T-helper 2 cell (primary cell): ENCODE results near the gene PCSK6.
"Not testable (repeated sequence)": the region's sequence is repeated elsewhere in the genome, so short reads cannot be mapped to it uniquely, and the experiment has no call there.

Experiments
- DNase-seq, 5 experiments: peaks; one replicate each; pipeline versions ENCODE4 v3.0.0 to v3.0.0-alpha.2; 2012 to 2022

PCSK6 gene

GRCh38 chr15:101374326-101374725 is 115.2 kb downstream of the PCSK6 start:
- DNase-seq, result no peak

- no peak for DNase-seq
These were observed 115.9 kb downstream of the PCSK6 start for GRCh38 chr15:101373577-101373976.

DNA sequence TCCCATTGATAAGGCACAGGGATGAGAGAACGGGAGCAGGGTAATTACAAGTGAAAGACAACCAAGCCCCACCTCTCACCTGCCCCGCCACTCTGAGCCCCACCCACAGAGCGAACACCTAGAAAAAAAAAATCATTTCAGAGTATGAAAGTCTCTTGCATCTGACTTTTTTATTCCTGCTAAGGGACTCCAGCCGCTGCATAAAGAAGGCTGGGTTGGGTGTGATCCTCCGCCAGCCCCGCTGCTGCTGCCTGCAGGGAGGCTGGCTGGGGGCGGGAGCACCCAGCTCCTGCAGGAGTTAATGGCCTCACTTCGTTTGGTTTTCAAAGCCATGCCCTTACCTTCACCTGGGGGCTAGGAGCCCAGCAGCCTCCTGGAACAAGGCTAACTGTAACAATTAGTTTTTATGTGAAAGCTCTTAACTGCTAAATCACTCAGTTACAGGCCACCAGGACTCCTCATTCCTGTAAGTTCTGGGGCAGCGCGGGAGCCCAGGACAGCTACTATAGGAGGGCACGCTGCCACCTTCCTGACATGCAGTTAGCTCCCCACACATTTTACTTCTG is 116.5 kb downstream of the PCSK6 start:
- DNase-seq, result no peak

DNA sequence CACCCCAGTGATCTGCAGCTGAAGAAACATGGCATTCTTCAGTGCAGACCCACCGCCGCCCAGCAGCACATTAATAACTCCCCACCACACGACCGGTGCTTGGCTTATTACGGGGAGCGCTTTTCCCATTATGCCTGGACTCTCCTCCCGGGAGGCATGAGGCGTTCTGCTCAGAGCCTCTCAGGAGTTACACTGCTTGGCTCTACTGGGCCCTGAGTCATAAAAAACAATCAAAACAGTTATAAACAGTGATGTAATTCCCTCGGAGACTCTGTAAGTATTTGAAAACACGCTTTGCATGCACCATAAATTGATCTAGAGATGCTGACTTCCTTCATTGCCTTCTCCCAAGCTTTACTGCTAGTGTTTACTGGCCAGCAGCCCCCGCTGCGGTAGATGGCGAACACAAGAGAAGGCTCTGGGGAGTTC is 117.3 kb downstream of the PCSK6 start:
- no peak for DNase-seq

DNA sequence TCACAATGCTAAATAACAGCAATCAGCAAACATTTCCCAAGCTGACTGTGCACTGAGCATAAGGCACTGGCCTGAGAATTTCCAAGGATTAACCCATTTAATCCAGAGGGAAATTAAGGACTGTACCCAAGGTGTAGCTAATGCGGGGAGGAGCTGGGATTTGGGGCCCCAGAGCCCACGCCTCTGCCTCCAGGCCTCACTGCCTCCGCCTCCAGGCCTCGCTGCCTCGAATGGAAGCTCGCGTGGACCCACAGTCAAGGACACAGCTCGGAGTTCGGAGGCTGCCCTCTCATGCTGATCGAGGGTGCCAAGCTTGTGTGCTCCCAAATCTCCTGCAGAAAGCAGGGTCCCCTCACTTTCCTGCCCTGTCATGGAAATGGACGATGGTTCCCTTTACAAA is 118.0 kb downstream of the PCSK6 start:
- DNase-seq, result no peak

DNA sequence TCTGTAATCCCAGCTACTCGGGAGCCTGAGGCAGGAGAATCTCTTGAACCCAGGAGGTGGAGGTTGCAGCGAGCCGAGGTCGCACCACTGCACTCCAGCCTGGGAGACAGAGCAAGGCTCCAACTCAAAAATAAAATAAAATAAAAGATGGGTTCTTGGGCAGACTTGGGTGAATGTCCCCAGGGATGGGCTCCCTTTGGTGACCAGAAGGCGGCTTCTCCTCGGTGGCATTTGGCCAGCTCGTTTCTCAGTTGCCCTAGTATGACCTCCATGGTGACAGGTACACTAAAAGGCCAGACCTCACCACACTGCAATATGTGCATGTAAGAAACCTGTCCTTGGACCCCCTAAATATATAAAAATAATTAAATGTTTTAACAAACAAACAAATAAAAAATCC is 118.4 kb downstream of the PCSK6 start:
- no peak for DNase-seq

- DNase-seq, result no peak
These were observed 119.0 kb downstream of the PCSK6 start for GRCh38 chr15:101370330-101371024.

- DNase-seq, result no peak
These were observed 119.8 kb downstream of the PCSK6 start for GRCh38 chr15:101369676-101370075.

DNA sequence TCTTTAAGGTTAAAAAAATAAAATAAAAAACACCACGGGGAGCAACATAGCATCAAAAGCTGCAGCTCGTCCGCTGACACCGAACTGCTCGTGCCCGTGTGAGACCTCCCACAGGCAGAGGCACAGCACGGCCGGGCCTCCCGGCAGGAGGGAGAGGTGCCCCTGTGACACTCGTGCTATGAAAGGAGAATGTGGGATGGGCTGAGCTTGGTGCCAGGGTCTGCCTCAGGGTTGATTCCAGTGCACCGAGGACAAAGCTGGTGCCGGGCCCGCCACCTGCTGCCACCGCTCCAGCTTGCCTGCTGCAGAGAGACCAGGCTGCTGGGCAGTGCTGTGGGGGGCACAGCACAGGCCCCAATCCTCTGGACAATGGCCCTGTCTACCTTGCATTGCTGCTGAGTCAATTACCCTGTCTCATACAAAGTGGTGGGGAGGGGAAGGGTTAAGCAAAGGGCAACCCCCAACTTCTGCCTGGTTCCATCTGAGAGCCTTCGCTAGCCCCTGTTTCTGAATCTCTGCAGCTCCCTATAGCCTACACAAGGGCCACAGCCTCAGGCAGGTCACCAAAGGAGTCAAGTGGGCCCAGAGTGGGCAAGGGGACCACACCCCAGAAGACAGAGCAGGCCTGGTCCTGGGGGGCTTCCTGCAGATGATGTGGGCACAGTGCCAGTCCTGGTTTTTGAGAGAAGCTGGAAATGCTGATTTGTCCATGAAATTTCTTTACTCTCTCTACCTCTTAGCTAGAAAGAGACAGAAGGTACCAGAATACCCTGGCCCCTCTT is 120.5 kb downstream of the PCSK6 start:
- DNase-seq, result no peak

- DNase-seq, result no peak
These were observed 121.3 kb downstream of the PCSK6 start for GRCh38 chr15:101368086-101368780.

GRCh38 chr15:101366853-101367252 is 122.7 kb downstream of the PCSK6 start:
- no peak for DNase-seq

DNA sequence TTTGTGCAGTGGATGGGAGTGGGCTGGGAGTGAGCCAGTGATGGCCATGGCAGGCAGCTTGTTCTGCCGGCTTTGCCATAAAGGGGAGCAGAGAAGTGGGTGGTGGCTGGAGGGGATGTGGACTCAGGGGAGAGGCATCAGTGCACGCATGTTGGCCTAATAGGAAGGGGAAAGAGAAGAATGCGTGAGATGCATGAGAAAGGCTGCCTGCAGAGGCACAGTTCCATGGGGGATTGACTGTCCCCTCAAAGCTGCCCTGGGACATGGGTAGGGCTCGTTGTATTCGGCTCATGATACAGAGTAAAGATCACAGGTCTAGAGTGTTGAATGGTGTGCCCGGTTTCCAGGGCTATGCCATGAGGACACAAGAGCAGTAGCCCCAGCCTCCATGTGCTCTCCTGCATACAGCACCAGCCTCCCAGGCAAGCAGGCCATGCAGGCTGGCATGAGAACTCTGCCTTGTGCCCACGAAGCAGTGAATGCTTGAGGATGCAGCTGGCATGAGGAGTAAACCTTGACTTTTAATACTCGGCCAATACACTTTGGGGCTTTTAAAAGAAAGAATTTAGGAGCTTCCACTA is 126.4 kb downstream of the PCSK6 start:
- no peak for DNase-seq

- no peak for DNase-seq
These were observed 127.1 kb downstream of the PCSK6 start for GRCh38 chr15:101362359-101362758.

DNA sequence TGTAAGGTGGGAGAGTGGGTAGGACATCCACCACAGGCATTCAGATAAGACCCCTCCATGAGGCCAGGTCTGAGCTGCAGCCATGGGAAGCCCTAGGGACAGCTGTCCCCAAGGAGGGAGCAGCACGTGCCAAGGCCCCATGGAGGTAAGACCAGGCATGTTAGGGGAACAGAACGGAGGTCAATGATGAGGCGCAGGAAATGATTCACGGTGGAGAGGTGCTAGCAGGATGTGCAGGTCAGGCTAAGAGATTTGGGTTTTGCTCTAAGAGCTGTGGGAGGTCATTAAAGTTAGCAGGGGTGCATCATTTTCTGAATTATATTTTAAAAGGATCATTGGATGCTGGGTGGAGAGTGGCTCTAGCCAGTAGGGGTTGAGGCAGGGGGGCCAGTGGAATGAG is 128.1 kb downstream of the PCSK6 start:
- no peak for DNase-seq

DNA sequence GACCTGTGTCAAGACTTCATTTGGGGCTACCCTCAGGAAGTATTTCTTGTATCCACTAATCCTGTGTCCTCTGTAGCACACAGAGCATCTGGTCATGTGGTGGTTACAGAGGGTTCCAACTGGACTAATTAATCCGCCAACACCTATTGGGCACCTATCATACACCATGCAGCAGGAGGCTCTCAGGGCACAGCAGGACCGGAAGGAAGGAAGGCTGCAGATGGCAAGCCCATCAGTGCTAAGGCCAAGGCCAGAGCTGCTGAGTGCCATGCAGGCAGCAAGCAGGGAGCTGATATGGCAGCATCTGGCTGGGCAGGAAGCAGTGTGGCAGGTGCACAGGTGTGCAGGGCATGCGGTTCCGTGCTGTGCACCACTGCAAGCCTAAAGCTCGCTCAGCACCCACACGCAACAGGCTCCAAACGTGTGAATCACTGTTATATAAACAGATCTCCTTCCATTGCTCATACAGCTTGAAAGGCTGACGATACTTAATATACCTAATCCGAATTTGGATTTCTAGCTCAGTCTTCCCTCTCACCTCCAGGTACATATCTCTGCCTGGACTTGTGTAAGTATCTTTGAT is 130.1 kb downstream of the PCSK6 start:
- no peak for DNase-seq

DNA sequence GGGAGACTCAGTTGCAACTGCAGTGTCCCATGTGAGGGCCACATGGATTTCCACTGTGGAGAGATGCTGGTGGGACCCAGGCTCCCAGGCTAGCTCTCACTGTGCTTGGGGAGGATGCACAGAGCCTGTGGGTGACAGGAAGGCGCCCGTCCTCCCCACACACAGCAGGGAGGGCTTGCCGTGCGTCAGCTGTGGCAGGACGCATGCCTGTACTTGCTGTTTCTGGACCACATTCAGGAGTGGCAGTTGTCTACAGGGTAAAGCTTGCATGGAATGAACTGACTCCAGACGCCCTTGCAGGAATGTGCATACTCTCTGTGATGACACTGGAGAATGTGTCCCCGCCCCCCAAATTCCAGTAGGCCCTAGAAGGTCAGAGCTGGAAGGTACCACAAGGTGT is 130.6 kb downstream of the PCSK6 start:
- DNase-seq, result no peak

DNA sequence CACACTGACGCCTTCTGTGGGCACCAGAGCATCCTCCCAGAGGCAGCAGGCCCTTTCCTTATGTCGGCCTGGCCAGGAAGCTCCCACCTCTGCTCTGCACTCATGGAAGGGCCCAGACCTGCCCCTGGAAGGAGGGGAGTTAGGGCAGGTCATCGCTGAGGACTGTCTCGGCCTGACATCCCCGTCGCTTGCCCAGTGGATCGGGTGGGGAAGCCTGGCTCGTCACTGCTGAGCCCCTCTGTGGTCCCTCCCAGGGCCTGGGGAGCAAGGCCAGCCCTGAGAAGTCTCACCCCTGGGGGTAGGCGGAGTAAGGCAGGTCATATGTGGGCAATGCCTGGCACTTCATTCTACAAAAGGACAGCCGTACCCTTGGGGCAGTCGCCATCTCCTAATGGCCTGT is 131.6 kb downstream of the PCSK6 start:
- no peak for DNase-seq

GRCh38 chr15:101357333-101357732 is 132.2 kb downstream of the PCSK6 start:
- no peak for DNase-seq

DNA sequence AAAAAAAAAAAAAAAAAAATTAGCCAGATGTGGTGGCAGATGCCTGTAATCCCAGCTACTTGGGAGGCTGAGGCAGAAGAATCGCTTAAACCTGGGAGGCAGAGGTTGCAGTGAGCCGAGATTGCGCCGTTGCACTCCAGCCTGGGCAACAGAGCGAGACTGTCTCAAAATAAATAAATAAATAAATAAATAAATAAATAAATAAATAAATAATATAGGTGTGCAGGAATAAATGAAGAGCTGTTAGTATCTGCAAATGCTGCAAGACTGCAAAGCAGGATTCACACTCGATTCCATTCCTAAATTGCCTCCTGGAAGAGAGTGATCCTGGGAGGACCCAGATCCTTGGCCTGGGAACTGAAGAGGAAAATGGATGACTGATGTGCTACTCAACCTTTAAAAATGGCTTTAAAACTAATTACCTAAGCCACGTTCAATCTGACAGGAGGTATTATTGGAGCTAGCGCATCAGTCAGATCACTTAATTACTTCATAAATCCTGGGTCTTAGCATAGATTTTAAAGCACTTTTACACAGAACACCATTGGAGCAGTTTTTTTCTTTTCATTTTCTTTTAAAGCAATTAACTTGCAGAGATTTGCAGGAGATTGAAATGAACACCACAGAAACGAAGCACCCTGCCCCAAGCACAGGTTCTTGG is 132.9 kb downstream of the PCSK6 start:
- not testable (repeated sequence) for DNase-seq

- no peak for DNase-seq
These were observed 133.6 kb downstream of the PCSK6 start for GRCh38 chr15:101355678-101356464.
